AG04450 (cell line): ENCODE results near the gene CHPT1. TPM values are rescaled to one million over a fixed set of nuclear protein-coding genes. Genes with fewer than 3 reads are reported as not detected.

ENCODE experiments used
- CTCF ChIA-PET: fragments of 300-600, 350-600 bp; formaldehyde crosslinking; extraction: SDS; loops from one replicate; lab custom pipeline; 2022; ENCODE audit warnings: antibody characterized with exemption, inconsistent platforms; lab: Charles Lee
- POLR2A ChIA-PET: fragments of 350-600 bp; formaldehyde crosslinking; extraction: SDS; loops from one replicate; lab custom pipeline; 2021; ENCODE audit warnings: antibody characterized with exemption, inconsistent platforms; lab: Yijun Ruan, JAX
- DNase-seq: peaks from one replicate; pipeline ENCODE4 v3.0.0-alpha.2; 2011; ENCODE audit warnings: low read depth, low spot score
- H3K27ac ChIP-seq: one replicate; pipeline ENCODE4 v1.5.1; 2012; ENCODE audit warnings: low read depth, low read length, control low read depth
- H3K27me3 ChIP-seq: one replicate; pipeline ENCODE4 v1.6.0; 2012; ENCODE audit warnings: low read length; ENCODE audit not compliant: control insufficient read depth, insufficient read depth
- H3K4me3 ChIP-seq: 2 replicates; pipeline ENCODE4 v1.5.1; 2011; ENCODE audit warnings: mild to moderate bottlenecking, low read depth, low read length, control low read depth
- H3K9me3 ChIP-seq: 2 replicates; pipeline ENCODE4 v1.5.1; 2012; ENCODE audit warnings: low read length; ENCODE audit not compliant: control insufficient read depth, insufficient read depth
- CTCF ChIP-seq: IDR thresholded peaks from 2 replicates; pipeline ENCODE4 v1.5.1; 2011; ENCODE audit warnings: low read depth, low read length, control low read depth, inconsistent platforms
- polyA plus RNA-seq: library from polyadenylated mRNA; depleted of rRNA; stranded (reverse); fragments of >200 nt; gene quantifications from 2 replicates; pipeline ENCODE4 v1.2.3, GENCODE V29; 2011

The CHPT1 gene
- polyA plus RNA-seq, 1 experiment, result 26.9 TPM

GRCh38 chr12:101746661-101747060, 49.2 kb downstream of the CHPT1 start:
- ChIA-PET CTCF (interaction anchor here (1.0 to 2.4 kb wide), 7 partner anchors 13 to 335 kb away, joined by 3 to 17 read pairs (median 3); no protein-coding TSS in a partner anchor), POLR2A (interaction anchor here (0.6 to 0.7 kb wide), 2 partner anchors 326 to 1480 kb away, joined by 3 read pairs; partner anchors contain the start of genes DEPDC4 and SCYL2)
- Histone ChIP-seq H3K9me3 (no peaks in the 10 kb centered on the region), H3K27me3 (no peaks in the 10 kb centered on the region), H3K4me3 (no peak overlapping the region), H3K27ac (no peak overlapping the region)
- no peak for TF ChIP-seq CTCF
- DNase-seq, result no peak

GRCh38 chr12:101747697-101748096, 50.3 kb downstream of the CHPT1 start:
- Histone ChIP-seq H3K4me3 (no peak overlapping the region), H3K9me3 (no peaks in the 10 kb centered on the region), H3K27ac (no peak overlapping the region), H3K27me3 (no peaks in the 10 kb centered on the region)
- no peak for DNase-seq
- ChIA-PET CTCF (interaction anchor here (1.2 to 2.4 kb wide), 3 partner anchors 12 to 88 kb away, joined by 3 to 17 read pairs (median 3); no protein-coding TSS in a partner anchor), POLR2A (no interaction called here)
- TF ChIP-seq CTCF, result no peak

GRCh38 chr12:101748907-101749306, 51.5 kb downstream of the CHPT1 start:
- TF ChIP-seq CTCF, result no peak
- Histone ChIP-seq H3K4me3 (no peak overlapping the region), H3K27ac (no peak overlapping the region), H3K27me3 (no peaks in the 10 kb centered on the region), H3K9me3 (no peaks in the 10 kb centered on the region)
- CTCF ChIA-PET, result interaction anchor here (1.2 to 1.9 kb wide), 2 partner anchors 11 to 25 kb away, joined by 4 to 7 read pairs; no protein-coding TSS in a partner anchor
- no peak for DNase-seq
- POLR2A ChIA-PET, result no interaction called here

GRCh38 chr12:101749657-101750056, 52.2 kb downstream of the CHPT1 start:
- Histone ChIP-seq H3K4me3 (no peak overlapping the region), H3K27me3 (no peaks in the 10 kb centered on the region), H3K27ac (no peak overlapping the region), H3K9me3 (no peaks in the 10 kb centered on the region)
- POLR2A ChIA-PET, result no interaction called here
- no peak for TF ChIP-seq CTCF
- DNase-seq, result no peak
- CTCF ChIA-PET, result interaction anchor here (1.9 kb wide), 1 partner anchor 11 kb away, joined by 7 read pairs; no protein-coding TSS in a partner anchor

GRCh38 chr12:101750152-101750551, 52.7 kb downstream of the CHPT1 start:
- no peaks in the 10 kb centered on the region for H3K27me3 ChIP-seq
- ChIA-PET CTCF (interaction anchor here (1.9 kb wide), 1 partner anchor 10 kb away, joined by 7 read pairs; no protein-coding TSS in a partner anchor), POLR2A (no interaction called here)
- no peaks in the 10 kb centered on the region for H3K9me3 ChIP-seq
- no peak overlapping the region for H3K27ac ChIP-seq
- TF ChIP-seq CTCF, result no peak
- H3K4me3 ChIP-seq, result no peak overlapping the region
- DNase-seq, result no peak
